ENCODE measurements around the gene BLOC1S1. TPM values are rescaled to one million over a fixed set of nuclear protein-coding genes. Genes with fewer than 3 reads are reported as not detected.

BLOC1S1 gene
- total and polyA plus RNA-seq, 8 donors, result 69.4 to 123 (median 77.1) TPM

DNA sequence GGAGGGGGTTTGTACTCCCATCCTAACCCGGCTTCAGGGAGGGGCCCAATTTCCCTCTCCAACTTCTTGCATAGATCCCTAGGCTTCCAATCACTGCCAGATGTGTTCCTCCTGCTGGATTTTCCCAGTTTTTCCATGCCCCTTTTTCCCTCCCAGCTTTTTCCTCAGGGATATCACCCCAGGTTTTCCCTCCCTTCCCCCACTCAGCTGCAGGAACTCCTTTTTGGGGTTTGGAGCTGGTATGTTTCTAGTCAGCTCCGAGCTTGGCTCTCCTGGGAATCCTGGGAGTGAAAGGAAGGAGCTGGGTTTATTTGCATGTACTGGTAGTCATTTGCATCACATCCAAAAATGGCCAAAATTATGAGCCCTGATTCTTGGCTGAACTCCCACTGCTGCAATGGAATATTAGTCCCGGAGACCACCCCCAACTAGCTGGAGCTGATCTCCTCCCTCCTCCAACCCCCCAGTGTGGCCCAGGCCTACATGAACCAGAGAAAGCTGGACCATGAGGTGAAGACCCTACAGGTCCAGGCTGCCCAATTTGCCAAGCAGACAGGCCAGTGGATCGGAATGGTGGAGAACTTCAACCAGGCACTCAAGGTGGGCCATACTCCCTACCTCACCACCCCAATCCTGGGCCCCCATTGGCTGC is 2.9 kb downstream of the BLOC1S1 start:
- H3K4me1 ChIP-seq, result peaks cover 23 to 66% of the 10 kb centered on the region in 2 donors
- no peak overlapping the region for H3K4me3 ChIP-seq
- no peak for ATAC-seq
- intact Hi-C loops (cut with DNase I), result no loop called here
- no peak for DNase-seq
- peak overlapping the region in 1 of 2 donors; percentile 98 for H3K27ac ChIP-seq
- TF ChIP-seq, protein P1, sequence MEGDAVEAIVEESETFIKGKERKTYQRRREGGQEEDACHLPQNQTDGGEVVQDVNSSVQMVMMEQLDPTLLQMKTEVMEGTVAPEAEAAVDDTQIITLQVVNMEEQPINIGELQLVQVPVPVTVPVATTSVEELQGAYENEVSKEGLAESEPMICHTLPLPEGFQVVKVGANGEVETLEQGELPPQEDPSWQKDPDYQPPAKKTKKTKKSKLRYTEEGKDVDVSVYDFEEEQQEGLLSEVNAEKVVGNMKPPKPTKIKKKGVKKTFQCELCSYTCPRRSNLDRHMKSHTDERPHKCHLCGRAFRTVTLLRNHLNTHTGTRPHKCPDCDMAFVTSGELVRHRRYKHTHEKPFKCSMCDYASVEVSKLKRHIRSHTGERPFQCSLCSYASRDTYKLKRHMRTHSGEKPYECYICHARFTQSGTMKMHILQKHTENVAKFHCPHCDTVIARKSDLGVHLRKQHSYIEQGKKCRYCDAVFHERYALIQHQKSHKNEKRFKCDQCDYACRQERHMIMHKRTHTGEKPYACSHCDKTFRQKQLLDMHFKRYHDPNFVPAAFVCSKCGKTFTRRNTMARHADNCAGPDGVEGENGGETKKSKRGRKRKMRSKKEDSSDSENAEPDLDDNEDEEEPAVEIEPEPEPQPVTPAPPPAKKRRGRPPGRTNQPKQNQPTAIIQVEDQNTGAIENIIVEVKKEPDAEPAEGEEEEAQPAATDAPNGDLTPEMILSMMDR (IDR thresholded peaks at IDR 0.05), result no peak
- H3K36me3 ChIP-seq, result peaks cover 0 to 30% of the 10 kb centered on the region in 2 donors
- H3K9me3 ChIP-seq, result no peaks in the 10 kb centered on the region
- no peaks in the 10 kb centered on the region for H3K27me3 ChIP-seq

GRCh38 chr12:55719371-55719770 is 3.5 kb downstream of the BLOC1S1 start:
- intact Hi-C loops (cut with DNase I), result no loop called here
- peaks cover 23 to 72% of the 10 kb centered on the region in 2 donors for H3K4me1 ChIP-seq
- no peaks in the 10 kb centered on the region for H3K9me3 ChIP-seq
- DNase-seq (no peak), ATAC-seq (no peak)
- peak overlapping the region in 1 of 2 donors; percentile 39 for H3K27ac ChIP-seq
- peaks cover 0 to 36% of the 10 kb centered on the region in 2 donors for H3K36me3 ChIP-seq
- no peaks in the 10 kb centered on the region for H3K27me3 ChIP-seq
- TF ChIP-seq, protein P1 (IDR thresholded peaks at IDR 0.05), result no peak
- H3K4me3 ChIP-seq, result no peak overlapping the region

DNA sequence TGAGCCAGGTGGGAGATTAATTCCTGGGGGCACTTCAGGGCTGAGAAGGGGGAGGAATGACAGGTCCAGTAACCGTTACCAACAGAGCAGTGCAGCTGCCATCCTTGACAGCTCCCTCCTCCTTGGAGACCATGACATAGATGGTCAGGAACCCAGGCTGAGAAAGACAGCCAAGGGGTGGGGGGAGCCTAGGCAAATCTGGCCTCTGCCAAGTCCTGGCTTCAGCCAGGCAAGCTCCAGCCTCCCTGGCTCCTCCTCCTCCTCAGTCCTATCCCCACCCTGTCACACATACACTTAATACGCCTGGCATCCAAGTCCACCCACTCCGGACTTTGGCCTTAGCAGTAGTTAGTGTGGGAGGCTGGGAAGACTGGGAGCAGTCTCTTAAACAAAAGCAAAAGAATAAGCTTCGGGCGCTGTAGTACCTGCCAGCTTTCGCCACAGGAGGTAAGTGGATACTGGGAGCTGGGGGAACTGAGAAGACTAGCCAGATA is 4.3 kb downstream of the BLOC1S1 start, which contains the start of gene RDH5:
RDH5 (plus strand) TSS at position 323 of the 494 bp plus-strand sequence. CDS start 792 bp downstream, outside the sequence.
- ATAC-seq, result no peak
- peak within 1 kb of the TSS; percentile 8 to 39 for H3K27ac ChIP-seq
- peaks cover 23 to 76% of the 10 kb centered on the region in 2 donors for H3K4me1 ChIP-seq
- TF ChIP-seq, protein P1 (IDR thresholded peaks at IDR 0.05), result no peak
- no peak within 1 kb of the TSS for H3K4me3 ChIP-seq
- intact Hi-C loops (cut with DNase I), result no loop called here
- peaks cover 0 to 43% of the 10 kb centered on the region in 2 donors for H3K36me3 ChIP-seq
- no peaks in the 10 kb centered on the region for H3K27me3 ChIP-seq
- no peaks in the 10 kb centered on the region for H3K9me3 ChIP-seq
- DNase-seq, result no peak

DNA sequence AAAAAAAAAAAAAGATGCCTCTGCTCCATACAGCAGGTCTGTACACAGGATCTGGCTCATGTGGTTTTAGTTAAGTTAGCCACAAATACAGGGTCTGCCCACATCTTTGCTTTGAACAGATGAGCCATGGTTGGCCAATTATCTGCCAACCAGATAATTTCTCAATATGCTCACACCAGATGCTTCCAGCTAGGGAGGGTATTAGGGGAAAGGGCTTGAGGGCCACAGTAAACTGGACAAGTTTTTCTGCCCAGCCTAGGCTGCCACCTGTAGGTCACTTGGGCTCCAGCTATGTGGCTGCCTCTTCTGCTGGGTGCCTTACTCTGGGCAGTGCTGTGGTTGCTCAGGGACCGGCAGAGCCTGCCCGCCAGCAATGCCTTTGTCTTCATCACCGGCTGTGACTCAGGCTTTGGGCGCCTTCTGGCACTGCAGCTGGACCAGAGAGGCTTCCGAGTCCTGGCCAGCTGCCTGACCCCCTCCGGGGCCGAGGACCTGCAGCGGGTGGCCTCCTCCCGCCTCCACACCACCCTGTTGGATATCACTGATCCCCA is 5.1 kb downstream of the BLOC1S1 start:
- H3K9me3 ChIP-seq, result no peaks in the 10 kb centered on the region
- H3K4me1 ChIP-seq, result peaks cover 23 to 77% of the 10 kb centered on the region in 2 donors
- DNase-seq (peak in 2 of 4 donors; percentile 73 to 89), ATAC-seq (peak; percentile 69)
- peaks cover 0 to 52% of the 10 kb centered on the region in 2 donors for H3K36me3 ChIP-seq
- intact Hi-C loops (cut with DNase I), result no loop called here
- H3K27me3 ChIP-seq, result no peaks in the 10 kb centered on the region
- H3K27ac ChIP-seq, result peak overlapping the region; percentile 8 to 39
- H3K4me3 ChIP-seq, result no peak overlapping the region
- TF ChIP-seq, protein P1 (IDR thresholded peaks at IDR 0.05), result peak; percentile 18 to 56

DNA sequence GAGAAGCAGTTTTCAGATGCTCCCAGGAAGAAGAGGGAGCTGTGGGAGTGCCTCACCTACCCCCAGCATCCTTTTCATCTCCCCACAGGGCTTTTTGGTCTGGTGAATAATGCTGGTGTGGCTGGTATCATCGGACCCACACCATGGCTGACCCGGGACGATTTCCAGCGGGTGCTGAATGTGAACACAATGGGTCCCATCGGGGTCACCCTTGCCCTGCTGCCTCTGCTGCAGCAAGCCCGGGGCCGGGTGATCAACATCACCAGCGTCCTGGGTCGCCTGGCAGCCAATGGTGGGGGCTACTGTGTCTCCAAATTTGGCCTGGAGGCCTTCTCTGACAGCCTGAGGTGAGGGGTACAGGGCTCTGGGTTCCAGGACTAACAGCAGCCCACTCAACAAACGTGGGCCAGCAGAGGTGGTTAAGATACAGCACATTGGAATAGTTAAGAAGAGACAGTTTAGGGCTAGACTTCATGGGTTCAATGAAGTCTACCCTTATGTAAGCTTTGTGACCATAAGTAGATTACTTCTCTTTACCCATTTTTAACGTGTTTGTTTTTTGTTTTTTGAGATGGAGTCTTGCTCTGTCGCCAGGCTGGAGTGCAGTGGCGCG is 5.9 kb downstream of the BLOC1S1 start:
- Histone ChIP-seq H3K4me3 (no peak overlapping the region), H3K36me3 (peaks cover 0 to 59% of the 10 kb centered on the region in 2 donors), H3K27me3 (no peaks in the 10 kb centered on the region), H3K4me1 (peaks cover 24 to 82% of the 10 kb centered on the region in 2 donors), H3K9me3 (no peaks in the 10 kb centered on the region), H3K27ac (peak overlapping the region in 1 of 2 donors; percentile 39)
- intact Hi-C loops (cut with DNase I), result no loop called here
- TF ChIP-seq, protein P1 (IDR thresholded peaks at IDR 0.05), result no peak
- DNase-seq (no peak), ATAC-seq (no peak)
